Activated CD8-positive, alpha-beta memory T cell treated with anti-CD3 and anti-CD28 coated beads, Interleukin-2, amount 10 ng/mL, durations not matched to agents 7 days and 5 days (primary cell): ENCODE measurements around the gene KIF5C. TPM values are rescaled to one million over a fixed set of nuclear protein-coding genes. Genes with fewer than 3 reads are reported as not detected.

Source experiments
- ATAC-seq: fragments of 150-1000 bp; cut with Tn5 transposase; one replicate; pipeline ENCODE4 v1.10.0; 2021; ENCODE audit warnings: moderate library complexity
- CTCF ChIA-PET: fragments of 350-600 bp; sonication (Branson Sonifier 250); formaldehyde crosslinking; loops from one replicate; lab custom pipeline; 2021; ENCODE audit warnings: antibody characterized with exemption; lab: Charles Lee
- DNase-seq: peaks from one replicate; pipeline ENCODE4 v3.0.0-alpha.2; 2020
- H3K27ac Mint-ChIP-seq: one replicate; pipeline ENCODE4 v1.8.0; 2021; ENCODE audit warnings: mild to moderate bottlenecking, mixed read lengths
- H3K27me3 Mint-ChIP-seq: one replicate; pipeline ENCODE4 v1.8.0; 2021; ENCODE audit warnings: mixed read lengths
- H3K36me3 Mint-ChIP-seq: one replicate; pipeline ENCODE4 v1.8.0; 2021; ENCODE audit warnings: mild to moderate bottlenecking, mixed read lengths
- H3K4me1 Mint-ChIP-seq: one replicate; pipeline ENCODE4 v1.8.0; 2021; ENCODE audit warnings: mixed read lengths
- H3K4me3 Mint-ChIP-seq: one replicate; pipeline ENCODE4 v1.8.0; 2021; ENCODE audit warnings: mild to moderate bottlenecking, moderate library complexity, mixed read lengths
- H3K9me3 Mint-ChIP-seq: one replicate; pipeline ENCODE4 v1.8.0; 2022; ENCODE audit warnings: low read depth, mixed read lengths
- total RNA-seq, 2 experiments: library from RNA; stranded (reverse); gene quantifications; one replicate each; pipeline ENCODE4 v1.2.3, GENCODE V29; 2021

Gene KIF5C
- total RNA-seq, 2 experiments from 2014 or later, result 16.2 to 18.3 TPM

GRCh38 chr2:148899638-148900318, 24.8 kb downstream of the KIF5C start:
- Mint-ChIP-seq H3K4me3 (no peak overlapping the region), H3K27me3 (no peaks in the 10 kb centered on the region), H3K9me3 (no peaks in the 10 kb centered on the region), H3K4me1 (no peaks in the 10 kb centered on the region), H3K36me3 (no peaks in the 10 kb centered on the region), H3K27ac (no peak overlapping the region)
- no peak for DNase-seq
- CTCF ChIA-PET, result no interaction called here
- no peak for ATAC-seq

- Mint-ChIP-seq H3K9me3 (no peaks in the 10 kb centered on the region), H3K4me1 (no peaks in the 10 kb centered on the region), H3K27ac (no peak overlapping the region), H3K36me3 (peaks cover 2% of the 10 kb centered on the region), H3K4me3 (no peak overlapping the region), H3K27me3 (no peaks in the 10 kb centered on the region)
- CTCF ChIA-PET, result no interaction called here
- DNase-seq (no peak), ATAC-seq (no peak)
Measured at GRCh38 chr2:148900350-148900837, 25.4 kb downstream of the KIF5C start.

- DNase-seq (no peak), ATAC-seq (no peak)
- Mint-ChIP-seq H3K4me1 (no peaks in the 10 kb centered on the region), H3K27ac (no peak overlapping the region), H3K4me3 (no peak overlapping the region), H3K36me3 (peaks cover 2% of the 10 kb centered on the region), H3K9me3 (no peaks in the 10 kb centered on the region), H3K27me3 (no peaks in the 10 kb centered on the region)
- CTCF ChIA-PET, result no interaction called here
Measured at GRCh38 chr2:148901142-148901541, 26.1 kb downstream of the KIF5C start.

GRCh38 chr2:148902798-148903197, 27.8 kb downstream of the KIF5C start:
- H3K27me3 Mint-ChIP-seq, result no peaks in the 10 kb centered on the region
- H3K4me1 Mint-ChIP-seq, result no peaks in the 10 kb centered on the region
- H3K36me3 Mint-ChIP-seq, result peaks cover 2% of the 10 kb centered on the region
- no peak overlapping the region for H3K27ac Mint-ChIP-seq
- H3K9me3 Mint-ChIP-seq, result no peaks in the 10 kb centered on the region
- ATAC-seq (no peak), DNase-seq (no peak)
- H3K4me3 Mint-ChIP-seq, result no peak overlapping the region
- CTCF ChIA-PET, result no interaction called here

GRCh38 chr2:148903294-148903693, 28.3 kb downstream of the KIF5C start:
- no peak overlapping the region for H3K27ac Mint-ChIP-seq
- H3K4me3 Mint-ChIP-seq, result no peak overlapping the region
- no peaks in the 10 kb centered on the region for H3K9me3 Mint-ChIP-seq
- DNase-seq (no peak), ATAC-seq (no peak)
- H3K4me1 Mint-ChIP-seq, result no peaks in the 10 kb centered on the region
- H3K27me3 Mint-ChIP-seq, result no peaks in the 10 kb centered on the region
- peaks cover 2% of the 10 kb centered on the region for H3K36me3 Mint-ChIP-seq
- CTCF ChIA-PET, result no interaction called here

- Mint-ChIP-seq H3K36me3 (peaks cover 2% of the 10 kb centered on the region), H3K9me3 (no peaks in the 10 kb centered on the region)
- CTCF ChIA-PET, result no interaction called here
Measured at GRCh38 chr2:148903979-148904378, 29.0 kb downstream of the KIF5C start.

GRCh38 chr2:148906124-148906523, 31.1 kb downstream of the KIF5C start:
- ATAC-seq, result no peak
- no peak overlapping the region for H3K4me3 Mint-ChIP-seq
- CTCF ChIA-PET, result interaction anchor here (0.5 kb wide), 1 partner anchor 189 kb away, joined by 4 read pairs; no protein-coding TSS in a partner anchor
- H3K27ac Mint-ChIP-seq, result no peak overlapping the region
- no peaks in the 10 kb centered on the region for H3K4me1 Mint-ChIP-seq
- DNase-seq, result no peak
- no peaks in the 10 kb centered on the region for H3K27me3 Mint-ChIP-seq
- no peaks in the 10 kb centered on the region for H3K9me3 Mint-ChIP-seq
- peaks cover 2% of the 10 kb centered on the region for H3K36me3 Mint-ChIP-seq

More at GRCh38 chr2:148903979-148904378, 29.0 kb downstream of the KIF5C start:
- Mint-ChIP-seq H3K4me1 (no peaks in the 10 kb centered on the region), H3K27ac (no peak overlapping the region), H3K27me3 (no peaks in the 10 kb centered on the region), H3K4me3 (no peak overlapping the region)
- ATAC-seq (no peak), DNase-seq (no peak)

GRCh38 chr2:148907085-148907785, 32.2 kb downstream of the KIF5C start:
- CTCF ChIA-PET, result interaction anchor here (0.9 to 1.3 kb wide), 2 partner anchors 16 to 19 kb away, joined by 3 read pairs; no protein-coding TSS in a partner anchor
- Mint-ChIP-seq H3K27me3 (no peaks in the 10 kb centered on the region), H3K4me1 (no peaks in the 10 kb centered on the region), H3K9me3 (no peaks in the 10 kb centered on the region), H3K4me3 (no peak overlapping the region), H3K36me3 (peaks cover 2% of the 10 kb centered on the region), H3K27ac (no peak overlapping the region)
- DNase-seq (no peak), ATAC-seq (no peak)

GRCh38 chr2:148909114-148909513, 34.1 kb downstream of the KIF5C start:
- H3K27ac Mint-ChIP-seq, result no peak overlapping the region
- H3K36me3 Mint-ChIP-seq, result peaks cover 2% of the 10 kb centered on the region
- no peaks in the 10 kb centered on the region for H3K9me3 Mint-ChIP-seq
- DNase-seq (no peak), ATAC-seq (no peak)
- no peaks in the 10 kb centered on the region for H3K4me1 Mint-ChIP-seq
- CTCF ChIA-PET, result no interaction called here
- no peak overlapping the region for H3K4me3 Mint-ChIP-seq
- H3K27me3 Mint-ChIP-seq, result no peaks in the 10 kb centered on the region

- no peak for ATAC-seq
- H3K27me3 Mint-ChIP-seq, result no peaks in the 10 kb centered on the region
- H3K4me3 Mint-ChIP-seq, result no peak overlapping the region
Measured at GRCh38 chr2:148913061-148913460, 38.0 kb downstream of the KIF5C start.

GRCh38 chr2:148913492-148913891, 38.5 kb downstream of the KIF5C start:
- Mint-ChIP-seq H3K27ac (no peak overlapping the region), H3K4me1 (peaks cover 1% of the 10 kb centered on the region), H3K36me3 (peaks cover 3% of the 10 kb centered on the region), H3K9me3 (no peaks in the 10 kb centered on the region), H3K27me3 (no peaks in the 10 kb centered on the region), H3K4me3 (no peak overlapping the region)
- DNase-seq (no peak), ATAC-seq (no peak)
- CTCF ChIA-PET, result no interaction called here

More at GRCh38 chr2:148913061-148913460, 38.0 kb downstream of the KIF5C start:
- no peak for DNase-seq
- no peaks in the 10 kb centered on the region for H3K9me3 Mint-ChIP-seq
- CTCF ChIA-PET, result no interaction called here
- H3K27ac Mint-ChIP-seq, result no peak overlapping the region
- peaks cover 1% of the 10 kb centered on the region for H3K4me1 Mint-ChIP-seq
- H3K36me3 Mint-ChIP-seq, result peaks cover 1% of the 10 kb centered on the region

- H3K4me3 Mint-ChIP-seq, result no peak overlapping the region
- H3K9me3 Mint-ChIP-seq, result peaks cover 6% of the 10 kb centered on the region
- CTCF ChIA-PET, result no interaction called here
- peaks cover 9% of the 10 kb centered on the region for H3K36me3 Mint-ChIP-seq
- ATAC-seq (no peak), DNase-seq (no peak)
- peaks cover 1% of the 10 kb centered on the region for H3K4me1 Mint-ChIP-seq
- no peak overlapping the region for H3K27ac Mint-ChIP-seq
- H3K27me3 Mint-ChIP-seq, result no peaks in the 10 kb centered on the region
Measured at GRCh38 chr2:148914463-148914862, 39.4 kb downstream of the KIF5C start.

GRCh38 chr2:148917431-148917830, 42.4 kb downstream of the KIF5C start:
- Mint-ChIP-seq H3K36me3 (peaks cover 9% of the 10 kb centered on the region), H3K27me3 (no peaks in the 10 kb centered on the region), H3K4me3 (no peak overlapping the region), H3K27ac (no peak overlapping the region), H3K9me3 (peaks cover 6% of the 10 kb centered on the region), H3K4me1 (peaks cover 1% of the 10 kb centered on the region)
- no peak for ATAC-seq
- CTCF ChIA-PET, result no interaction called here
- DNase-seq, result no peak

GRCh38 chr2:148918554-148918953, 43.5 kb downstream of the KIF5C start:
- H3K27ac Mint-ChIP-seq, result no peak overlapping the region
- ATAC-seq, result no peak
- H3K9me3 Mint-ChIP-seq, result peaks cover 6% of the 10 kb centered on the region
- no peak overlapping the region for H3K4me3 Mint-ChIP-seq
- peaks cover 1% of the 10 kb centered on the region for H3K4me1 Mint-ChIP-seq
- no peaks in the 10 kb centered on the region for H3K27me3 Mint-ChIP-seq
- CTCF ChIA-PET, result no interaction called here
- peaks cover 9% of the 10 kb centered on the region for H3K36me3 Mint-ChIP-seq
- DNase-seq, result no peak
